Activated effector memory CD4-positive, alpha-beta T cell treated with Interleukin-2 at 50 U/mL for 16 hours (primary cell): ENCODE measurements around the gene ITGAX.

Source experiments
- DNase-seq: peaks from one replicate; pipeline ENCODE4 v3.0.0-alpha.2; 2020

Gene ITGAX

DNA sequence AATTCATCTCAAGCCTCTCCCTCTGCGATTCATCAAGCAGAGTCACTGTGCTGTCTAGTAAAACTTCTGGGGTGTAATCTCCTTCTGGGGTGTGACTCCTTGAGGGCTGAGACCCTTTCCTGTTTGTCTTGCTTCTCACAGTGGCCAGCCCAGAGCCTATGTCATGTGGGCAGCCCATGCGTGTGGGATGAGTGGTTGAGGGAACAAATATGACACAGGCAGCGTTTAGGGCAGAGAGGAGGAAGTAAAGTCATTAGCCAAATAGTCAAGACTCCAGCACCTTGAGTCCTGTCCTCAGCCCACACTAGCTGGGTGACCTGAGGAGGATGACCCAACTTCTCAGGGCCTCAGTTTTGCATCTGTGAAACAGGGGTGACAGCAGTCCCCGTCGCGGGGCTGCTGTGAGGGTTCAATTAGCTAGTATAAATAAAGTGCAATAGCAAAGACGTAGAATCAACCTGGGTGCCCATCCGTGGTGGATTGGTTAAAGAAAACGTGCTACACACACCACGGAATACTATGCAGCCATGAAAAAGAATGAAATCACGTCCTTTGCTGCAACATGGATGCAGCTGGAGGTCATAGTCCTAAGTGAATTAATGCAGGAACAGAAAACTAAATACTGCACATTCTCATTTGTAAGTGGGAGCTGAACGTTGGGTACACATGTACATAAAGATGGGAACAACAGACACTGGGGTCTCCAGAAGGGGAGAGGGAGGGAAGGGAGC lies 4.5 kb upstream of the ITGAX start:
- no peak for DNase-seq

DNA sequence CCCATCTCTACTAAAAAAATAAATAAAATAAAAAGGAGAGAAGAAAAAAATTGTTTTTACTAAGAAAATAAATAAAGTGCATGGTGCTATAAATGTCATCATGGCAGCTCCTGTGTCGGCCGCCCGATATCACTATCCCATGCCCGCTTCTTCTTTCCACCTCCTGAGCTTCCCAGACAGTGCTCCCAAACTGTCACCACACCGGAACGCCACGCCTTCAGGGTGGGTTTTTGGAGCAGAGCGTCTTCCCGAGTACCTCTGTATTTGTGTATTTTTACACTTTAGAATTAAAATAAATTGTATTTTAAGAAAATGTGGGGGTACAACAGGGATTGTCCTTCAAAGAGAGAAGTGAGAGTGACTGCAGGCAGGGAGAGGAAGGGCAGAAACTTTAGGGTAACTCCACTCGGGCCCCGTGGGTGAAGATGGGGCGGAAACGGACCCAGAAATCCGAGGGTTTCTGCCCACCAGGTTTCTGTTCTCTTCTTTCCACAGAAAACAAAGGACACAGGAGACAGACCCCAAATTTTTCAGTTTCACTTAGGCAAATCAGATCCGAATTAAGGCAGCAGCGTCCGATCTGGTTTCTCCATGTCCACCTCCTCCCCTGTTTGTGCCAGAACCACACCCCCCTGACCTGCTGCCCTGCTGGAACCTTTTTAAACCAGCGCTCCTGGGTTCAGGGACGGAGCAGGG lies 3.6 kb upstream of the ITGAX start:
- DNase-seq, result no peak

DNA sequence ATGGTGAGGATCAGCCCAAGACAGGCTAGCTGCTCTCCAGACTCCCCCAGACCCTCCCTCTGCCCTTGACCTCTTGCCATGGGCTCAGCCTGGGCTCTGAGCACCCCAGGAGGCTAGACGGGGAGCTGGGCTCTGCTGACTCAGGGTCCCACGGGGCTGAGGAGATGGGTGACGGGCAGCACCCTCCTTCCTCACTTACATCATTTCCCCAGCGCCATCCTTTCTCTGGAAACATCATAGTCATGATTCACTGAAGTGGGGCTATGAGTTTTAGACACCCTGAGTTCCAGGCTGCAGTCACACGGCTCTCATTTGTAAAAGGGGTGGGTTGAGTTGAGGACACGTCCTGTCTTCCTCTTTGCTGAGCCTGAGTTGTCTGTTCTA lies 3.0 kb upstream of the ITGAX start:
- no peak for DNase-seq

DNA sequence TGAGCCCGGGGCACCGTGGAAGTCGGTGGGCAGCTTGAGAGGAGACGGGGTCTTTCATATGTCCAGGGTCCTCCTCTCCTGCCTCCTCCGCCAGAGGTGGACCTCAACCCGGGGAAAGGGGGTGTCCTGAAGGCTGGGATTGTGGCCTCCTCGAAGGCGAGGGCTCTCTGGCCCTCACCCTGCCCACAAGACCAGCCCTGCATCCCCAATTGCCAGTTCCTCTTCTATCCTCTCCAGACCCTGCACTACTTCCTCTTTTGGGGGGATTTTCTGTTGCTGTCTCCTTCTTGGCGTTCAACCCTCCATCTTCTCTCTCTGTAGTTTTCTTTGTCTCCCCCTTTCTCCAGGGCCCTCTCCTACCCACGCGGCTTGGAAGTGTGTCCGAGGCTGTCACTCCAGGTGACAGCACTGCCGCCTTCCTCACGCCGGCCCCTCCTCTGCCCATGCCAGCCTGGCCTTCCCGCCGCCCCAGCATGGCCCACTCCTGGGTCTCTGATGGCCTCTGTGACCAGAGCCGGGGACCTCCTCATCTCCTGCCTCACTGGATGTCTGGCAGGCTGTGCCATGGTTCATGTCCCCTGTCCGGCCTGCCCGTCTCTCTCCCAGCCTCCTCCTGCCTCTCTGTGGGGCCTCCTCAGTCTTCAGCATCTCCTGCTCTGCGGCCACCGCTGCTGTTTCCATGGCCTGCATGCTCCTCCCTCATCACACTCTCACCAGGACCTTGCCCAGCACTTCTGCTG lies 2.4 kb upstream of the ITGAX start:
- no peak for DNase-seq

DNA sequence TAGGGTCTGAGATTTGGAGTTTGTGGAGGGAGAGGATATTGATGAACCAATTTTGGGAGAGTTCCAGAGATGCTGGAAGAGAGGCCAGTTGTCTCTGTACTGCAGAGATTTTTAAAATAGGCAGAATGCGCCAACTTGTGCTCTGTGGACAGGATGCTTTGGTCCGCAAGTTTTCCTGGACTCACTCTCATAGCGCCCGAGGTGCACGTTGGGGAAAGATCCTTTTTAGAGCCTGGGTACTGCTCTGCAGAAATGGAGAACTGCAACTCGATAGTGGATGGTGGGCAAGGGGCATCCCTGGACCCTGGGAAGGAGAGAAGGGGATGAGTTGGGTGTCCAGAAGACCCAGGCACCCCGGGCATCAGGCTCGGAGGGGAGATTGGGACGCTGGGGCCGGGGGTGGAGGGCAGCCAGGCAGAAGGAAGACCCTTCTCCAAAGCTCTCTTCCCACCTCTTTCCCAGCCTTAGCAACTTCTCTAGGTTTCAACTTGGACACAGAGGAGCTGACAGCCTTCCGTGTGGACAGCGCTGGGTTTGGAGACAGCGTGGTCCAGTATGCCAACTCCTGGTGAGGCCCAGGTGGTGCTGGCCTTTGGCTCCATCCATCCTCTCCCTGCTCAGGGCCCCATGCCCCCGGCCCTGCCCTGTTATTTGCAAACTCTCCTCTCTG lies 590 bp downstream of the ITGAX start:
- no peak for DNase-seq

DNA sequence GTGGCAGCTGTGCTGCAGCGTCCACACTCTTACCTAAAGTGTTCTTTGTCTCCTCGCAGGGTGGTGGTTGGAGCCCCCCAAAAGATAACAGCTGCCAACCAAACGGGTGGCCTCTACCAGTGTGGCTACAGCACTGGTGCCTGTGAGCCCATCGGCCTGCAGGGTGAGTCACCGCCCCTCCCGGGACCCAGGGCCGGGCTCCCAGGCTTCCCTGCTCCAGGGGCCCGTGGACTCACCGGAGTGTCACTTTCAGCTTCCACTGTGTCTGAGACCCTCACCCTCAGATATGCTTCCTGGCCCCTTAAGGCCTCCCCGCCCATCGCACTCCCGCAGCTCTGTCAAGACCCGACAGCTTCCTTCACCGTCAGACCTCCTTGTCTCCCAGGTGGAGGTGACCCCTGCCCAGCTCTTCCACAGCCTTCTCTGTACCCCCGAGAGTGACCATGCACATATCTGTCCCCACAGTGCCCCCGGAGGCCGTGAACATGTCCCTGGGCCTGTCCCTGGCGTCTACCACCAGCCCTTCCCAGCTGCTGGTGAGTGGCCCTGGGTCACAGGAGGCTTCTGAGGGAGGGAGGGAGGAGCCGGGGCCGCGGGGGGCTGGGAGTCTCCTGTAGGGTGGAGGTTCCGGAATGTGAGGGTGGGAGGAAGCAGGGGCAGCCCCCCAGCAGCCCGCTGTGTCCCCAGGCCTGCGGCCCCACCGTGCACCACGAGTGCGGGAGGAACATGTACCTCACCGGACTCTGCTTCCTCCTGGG lies 1.8 kb downstream of the ITGAX start:
- no peak for DNase-seq

DNA sequence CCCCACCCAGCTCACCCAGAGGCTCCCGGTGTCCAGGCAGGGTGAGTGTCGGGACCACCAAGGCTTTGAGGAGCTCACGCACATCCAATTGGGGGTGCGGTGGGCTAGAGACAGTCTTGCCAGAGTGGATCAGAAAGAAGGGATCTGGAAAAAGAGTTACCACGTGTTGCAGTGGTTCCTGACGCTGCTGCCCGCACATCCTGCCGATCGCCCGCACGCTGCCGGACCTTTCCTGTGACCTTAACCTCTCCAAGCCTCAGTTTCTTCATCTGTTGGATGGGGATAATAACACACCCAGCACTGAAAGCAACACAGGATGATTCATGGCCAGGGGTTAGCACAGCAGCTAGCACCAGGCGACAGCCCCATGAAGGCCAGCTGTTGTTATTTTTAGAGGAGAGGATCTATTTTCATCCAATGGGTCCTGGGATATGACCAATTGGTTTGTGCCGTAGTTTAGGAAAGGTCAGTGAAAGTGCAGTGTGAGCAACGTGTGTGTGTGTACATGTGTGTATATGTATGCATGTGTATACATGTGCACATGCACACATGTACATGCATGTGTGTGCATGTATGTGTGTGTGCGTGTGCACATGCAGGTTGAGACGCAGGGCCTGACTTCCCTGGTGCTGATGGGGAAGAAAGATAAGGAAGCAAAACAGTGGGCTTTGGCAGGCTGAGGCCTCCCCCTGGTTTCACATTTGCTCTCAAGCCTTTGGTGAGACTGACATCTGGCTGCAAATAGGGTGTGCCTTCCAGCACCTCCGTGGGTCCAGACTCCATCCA lies 2.5 kb downstream of the ITGAX start:
- no peak for DNase-seq

DNA sequence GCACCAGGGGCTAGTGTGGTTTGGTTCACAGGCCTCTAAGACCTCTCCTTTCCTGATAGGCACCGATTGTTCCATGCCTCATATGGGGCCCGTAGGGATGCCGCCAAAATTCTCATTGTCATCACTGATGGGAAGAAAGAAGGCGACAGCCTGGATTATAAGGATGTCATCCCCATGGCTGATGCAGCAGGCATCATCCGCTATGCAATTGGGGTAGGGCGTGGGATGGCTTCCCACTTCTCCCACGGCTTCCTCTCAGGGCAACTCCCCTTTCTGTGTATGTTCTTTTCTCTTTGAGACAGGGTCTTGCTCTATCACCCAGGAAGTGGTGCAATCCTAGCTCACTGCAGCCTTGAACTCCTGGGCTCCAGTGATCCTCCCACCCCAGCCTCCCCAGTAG lies 5.3 kb downstream of the ITGAX start:
- no peak for DNase-seq

DNA sequence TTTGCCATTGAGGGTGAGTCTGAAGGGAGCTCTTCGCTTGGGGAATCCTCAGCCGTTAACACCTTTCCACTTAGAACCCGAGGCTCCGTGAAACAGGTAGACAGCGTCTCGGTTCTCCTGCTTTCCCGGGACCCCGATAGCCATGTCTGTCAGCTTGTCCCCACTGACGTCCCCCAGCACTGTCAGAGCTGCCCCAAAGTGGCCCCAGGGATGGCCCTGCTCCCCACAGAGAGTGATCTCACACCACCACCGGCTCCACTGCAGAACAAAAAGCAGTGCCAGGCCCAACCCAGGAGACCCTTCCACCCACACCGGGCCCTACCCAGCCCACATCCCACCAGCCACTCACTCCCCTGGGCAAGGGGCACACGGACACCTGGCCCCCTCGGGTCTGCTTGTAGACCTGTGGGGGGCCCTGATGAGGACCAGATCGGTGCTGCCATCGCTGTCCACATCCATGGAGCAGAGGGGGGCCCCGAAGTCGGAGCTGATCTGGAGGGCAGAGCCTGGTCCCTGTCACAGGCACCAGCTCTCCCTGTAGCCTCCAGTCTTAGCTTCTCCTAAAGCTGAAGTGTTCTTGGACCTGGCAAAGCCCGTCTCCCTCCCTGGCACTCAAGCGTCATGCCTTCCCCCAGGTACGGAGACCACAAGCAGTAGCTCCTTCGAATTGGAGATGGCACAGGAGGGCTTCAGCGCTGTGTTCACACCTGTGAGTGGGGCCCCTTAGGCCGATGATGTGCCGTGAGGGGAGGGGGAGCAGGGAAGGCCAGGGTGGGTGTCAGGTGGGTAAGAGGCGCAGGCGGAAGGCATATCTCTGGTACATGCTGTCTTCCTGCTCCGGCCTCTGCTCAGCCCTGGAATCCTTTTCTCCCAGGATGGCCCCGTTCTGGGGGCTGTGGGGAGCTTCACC lies 6.5 kb downstream of the ITGAX start:
- DNase-seq, result no peak

DNA sequence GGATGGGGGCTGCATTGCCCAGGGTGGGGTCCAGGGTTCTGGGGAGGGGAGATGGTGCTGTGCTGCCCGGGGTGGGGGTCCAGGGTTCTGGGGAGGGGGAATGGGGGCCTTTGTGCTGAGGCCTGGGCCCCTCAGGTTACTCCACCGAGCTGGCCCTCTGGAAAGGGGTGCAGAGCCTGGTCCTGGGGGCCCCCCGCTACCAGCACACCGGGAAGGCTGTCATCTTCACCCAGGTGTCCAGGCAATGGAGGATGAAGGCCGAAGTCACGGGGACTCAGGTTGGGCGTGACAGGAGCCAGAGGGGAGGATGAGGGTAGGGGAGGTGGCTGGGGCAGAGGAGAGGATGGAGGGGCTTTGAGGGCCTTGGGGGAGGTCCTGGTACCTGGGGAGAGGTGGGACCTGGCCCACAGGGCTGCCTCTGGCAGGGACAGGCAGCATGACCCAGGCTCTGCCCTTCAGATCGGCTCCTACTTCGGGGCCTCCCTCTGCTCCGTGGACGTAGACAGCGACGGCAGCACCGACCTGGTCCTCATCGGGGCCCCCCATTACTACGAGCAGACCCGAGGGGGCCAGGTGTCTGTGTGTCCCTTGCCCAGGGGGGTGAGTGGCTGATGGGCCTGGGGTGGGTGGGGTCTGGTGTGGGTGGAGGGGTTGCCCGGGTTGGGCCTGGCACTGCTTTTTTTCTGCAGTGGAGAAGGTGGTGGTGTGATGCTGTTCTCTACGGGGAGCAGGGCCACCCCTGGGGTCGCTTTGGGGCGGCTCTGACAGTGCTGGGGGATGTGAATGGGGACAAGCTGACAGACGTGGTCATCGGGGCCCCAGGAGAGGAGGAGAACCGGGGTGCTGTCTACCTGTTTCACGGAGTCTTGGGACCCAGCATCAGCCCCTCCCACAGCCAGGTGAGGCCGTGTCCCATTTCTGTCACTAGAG lies 7.8 kb downstream of the ITGAX start:
- no peak for DNase-seq

DNA sequence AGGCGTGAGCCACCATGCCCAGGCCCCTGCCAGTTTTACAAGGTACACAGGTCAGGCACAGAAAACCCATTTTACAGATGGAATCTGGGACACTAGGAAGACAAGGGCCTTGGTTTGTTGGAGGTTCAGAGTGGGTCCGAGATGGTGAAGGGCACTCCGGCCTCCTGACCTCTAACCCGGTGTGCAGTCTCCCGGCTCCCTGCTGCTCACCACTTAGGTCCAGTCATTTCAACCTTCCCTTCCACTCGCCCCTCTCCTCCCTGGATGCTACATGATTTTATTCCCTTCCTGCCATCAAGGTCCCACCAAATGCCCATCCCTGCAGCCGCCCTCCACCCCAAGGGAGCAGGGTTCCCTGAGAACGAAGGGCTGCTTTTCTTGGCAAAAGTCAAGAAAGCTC lies 8.7 kb downstream of the ITGAX start:
- no peak for DNase-seq

DNA sequence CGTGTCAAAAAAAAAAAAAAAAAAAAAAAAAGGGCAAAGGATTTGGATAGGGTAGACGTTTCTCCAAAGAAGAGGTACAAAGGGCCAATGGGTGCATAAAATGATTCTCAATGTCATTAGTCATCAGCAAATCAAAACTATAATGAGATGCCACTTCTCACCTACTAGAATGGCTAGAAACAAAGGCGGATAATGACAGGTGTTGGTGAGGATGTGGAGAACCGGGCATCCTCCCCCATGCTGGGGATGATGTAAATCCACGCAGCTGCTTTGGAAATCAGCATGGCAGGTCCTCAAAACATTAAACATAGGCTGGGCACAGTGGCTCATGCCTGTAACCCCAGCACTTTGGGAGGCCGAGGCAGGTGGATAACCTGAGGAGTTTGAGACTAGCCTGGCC lies 9.4 kb downstream of the ITGAX start:
- DNase-seq, result no peak

DNA sequence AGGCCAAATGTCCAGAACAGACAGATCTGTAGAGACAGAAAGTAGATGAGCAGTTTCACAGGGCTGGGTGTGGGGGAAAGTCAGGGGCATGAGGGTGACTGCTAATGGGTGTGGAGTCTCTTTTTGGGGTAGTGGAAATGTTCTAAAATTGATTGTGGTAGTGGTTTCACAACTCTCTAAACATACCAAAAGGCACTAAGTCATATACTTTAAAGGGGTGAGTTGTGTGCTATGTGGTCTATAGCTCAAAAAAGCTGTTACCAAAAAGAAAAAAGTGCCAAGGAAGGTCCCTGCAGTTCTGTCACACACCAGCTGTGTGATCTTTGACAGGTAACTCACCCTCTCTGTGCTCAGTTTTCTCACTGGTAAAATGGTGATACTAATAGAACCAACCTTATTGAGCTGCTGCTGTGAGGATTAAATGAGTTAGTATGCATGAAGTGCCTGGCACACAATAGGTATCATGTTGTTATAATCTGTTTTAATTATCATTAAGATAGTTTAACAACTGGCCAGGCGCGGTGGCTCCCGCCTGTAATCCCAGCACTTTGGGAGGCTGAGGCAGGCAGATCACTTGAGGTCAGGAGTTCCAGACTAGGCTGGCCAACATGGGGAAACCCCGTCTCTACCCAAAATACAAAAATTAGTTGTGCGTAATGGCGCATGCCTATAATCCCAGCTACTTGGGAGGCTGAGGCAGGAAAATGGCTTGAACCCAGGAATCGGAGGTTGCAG lies 10.3 kb downstream of the ITGAX start:
- no peak for DNase-seq

DNA sequence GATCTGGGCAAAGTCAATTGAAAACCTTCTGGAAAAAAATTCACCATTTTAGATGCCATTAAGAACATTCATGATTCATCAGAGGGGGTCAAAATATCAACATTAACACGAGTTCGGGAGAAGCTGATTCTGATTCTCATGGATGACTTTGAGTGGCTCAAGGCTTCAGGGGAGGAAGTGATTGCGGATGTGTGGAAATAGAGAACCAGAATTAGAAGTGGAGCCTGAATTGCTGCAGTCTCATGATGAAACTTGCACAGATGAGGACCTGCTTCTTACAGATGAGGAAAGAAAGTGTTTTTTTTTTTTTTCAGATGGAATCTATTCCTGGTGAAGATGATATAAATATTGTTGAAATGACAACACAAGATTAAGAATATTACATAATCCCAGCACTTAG lies 12.9 kb downstream of the ITGAX start:
- DNase-seq, result no peak

DNA sequence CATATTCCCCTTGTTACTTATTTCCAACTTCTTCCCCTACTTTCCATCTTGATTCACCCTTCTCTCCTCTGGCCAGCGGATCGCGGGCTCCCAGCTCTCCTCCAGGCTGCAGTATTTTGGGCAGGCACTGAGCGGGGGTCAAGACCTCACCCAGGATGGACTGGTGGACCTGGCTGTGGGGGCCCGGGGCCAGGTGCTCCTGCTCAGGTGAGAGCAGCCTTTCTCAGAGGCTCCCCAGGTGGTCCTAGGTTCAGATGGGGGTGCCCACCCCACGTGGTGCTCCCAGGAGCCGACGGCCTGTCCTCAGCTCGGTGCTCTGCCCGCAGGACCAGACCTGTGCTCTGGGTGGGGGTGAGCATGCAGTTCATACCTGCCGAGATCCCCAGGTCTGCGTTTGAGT lies 16.0 kb downstream of the ITGAX start:
- DNase-seq, result no peak

DNA sequence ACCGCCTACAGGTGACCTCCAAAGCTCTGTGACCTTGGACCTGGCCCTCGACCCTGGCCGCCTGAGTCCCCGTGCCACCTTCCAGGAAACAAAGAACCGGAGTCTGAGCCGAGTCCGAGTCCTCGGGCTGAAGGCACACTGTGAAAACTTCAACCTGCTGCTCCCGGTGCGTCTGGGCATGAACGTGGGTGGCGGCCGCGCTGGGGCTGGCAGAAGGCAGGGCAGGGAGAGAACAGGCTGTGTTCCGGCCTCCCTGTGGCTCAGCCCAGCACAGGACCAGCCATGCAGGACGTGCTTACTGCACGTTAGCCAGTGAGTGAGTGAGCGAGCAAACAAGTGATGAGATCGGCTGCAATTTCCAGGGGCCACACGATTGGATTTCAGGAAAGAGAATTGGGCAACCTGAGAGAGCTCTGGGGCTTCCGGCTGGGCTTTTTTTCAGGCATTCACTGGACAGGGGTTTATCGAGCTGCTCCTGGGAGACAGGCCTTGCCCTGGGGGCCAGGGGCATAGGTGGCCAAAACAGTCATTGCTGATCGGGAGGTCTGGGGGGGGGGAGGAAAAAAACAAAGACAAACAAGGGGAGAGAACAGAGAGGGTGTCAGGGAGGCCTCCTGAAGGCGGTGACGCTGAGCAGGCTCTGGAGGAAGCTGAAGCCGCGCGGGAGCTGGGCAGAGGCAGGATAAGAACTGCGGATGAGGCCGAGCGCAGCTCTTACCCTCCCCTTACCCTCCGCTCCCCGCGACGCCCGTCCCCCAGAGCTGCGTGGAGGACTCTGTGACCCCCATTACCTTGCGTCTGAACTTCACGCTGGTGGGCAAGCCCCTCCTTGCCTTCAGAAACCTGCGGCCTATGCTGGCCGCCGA lies 16.9 kb downstream of the ITGAX start:
- no peak for DNase-seq

DNA sequence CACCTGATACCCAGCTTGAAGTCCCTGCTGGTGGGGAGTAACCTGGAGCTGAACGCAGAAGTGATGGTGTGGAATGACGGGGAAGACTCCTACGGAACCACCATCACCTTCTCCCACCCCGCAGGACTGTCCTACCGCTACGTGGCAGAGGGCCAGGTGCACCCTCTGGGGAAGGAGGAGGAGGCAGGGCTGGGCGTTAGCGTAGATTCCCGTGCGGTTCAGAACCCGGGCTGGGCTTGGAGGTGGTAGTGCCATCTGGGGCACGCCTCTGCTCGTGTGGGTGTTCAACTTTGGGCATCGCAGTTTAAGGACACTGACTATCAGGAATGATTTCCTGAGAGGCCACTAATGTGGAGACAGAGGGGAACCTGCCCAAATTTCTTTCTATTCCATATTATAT lies 18.3 kb downstream of the ITGAX start:
- no peak for DNase-seq

DNA sequence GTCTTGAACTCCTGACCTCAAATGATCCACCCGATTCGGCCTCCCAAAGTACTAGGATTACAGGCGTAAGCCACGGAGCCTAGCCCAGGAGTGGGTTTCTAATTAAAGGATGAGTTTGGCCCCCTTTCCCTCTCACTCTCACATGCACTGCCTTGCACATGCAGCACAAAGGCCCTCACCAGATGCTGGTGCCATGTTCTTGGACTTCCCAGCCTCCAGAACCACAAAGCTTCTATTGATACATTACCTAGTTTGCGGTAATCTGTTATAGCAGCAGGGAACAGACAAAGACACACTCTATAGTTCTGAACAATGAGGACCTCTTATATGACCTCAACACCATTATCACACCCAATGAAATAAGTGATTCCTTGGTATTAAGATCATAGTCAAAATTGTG lies 20.3 kb downstream of the ITGAX start:
- no peak for DNase-seq
